Measurements from ENCODE around the gene RRBP1. TPM values are rescaled to one million over a fixed set of nuclear protein-coding genes. Genes with fewer than 3 reads are reported as not detected.
A peak's percentile ranks its signal among the peaks of the same experiment; 100 is the strongest.

Gene RRBP1
- total RNA-seq (231 TPM), polyA plus RNA-seq (ENCODE audit: insufficient read depth, low read depth, low replicate concordance) (83.4 TPM)
- long read RNA-seq, donor 1, full-length matches to known transcripts, result 25 of 880 reads
- long read RNA-seq, donor 1, partial matches to known transcripts, result 831 of 880 reads
- long read RNA-seq, donor 1, other reads (novel, unspliced or antisense), result 24 of 880 reads
- long read RNA-seq, donor 2, full-length matches to known transcripts, result 20 of 42 reads
- long read RNA-seq, donor 2, partial matches to known transcripts, result 22 of 42 reads
- long read RNA-seq, donor 2, other reads (novel, unspliced or antisense), result 0 of 42 reads
- long read RNA-seq, donor 3, full-length matches to known transcripts, result 26 of 63 reads
- long read RNA-seq, donor 3, partial matches to known transcripts, result 37 of 63 reads
- long read RNA-seq, donor 3, other reads (novel, unspliced or antisense), result 0 of 63 reads
- long read RNA-seq, donor 4, full-length matches to known transcripts, result 8 of 31 reads
- long read RNA-seq, donor 4, partial matches to known transcripts, result 23 of 31 reads
- long read RNA-seq, donor 4, other reads (novel, unspliced or antisense), result 0 of 31 reads
- long read RNA-seq, donor 5, result 0 reads
- long read RNA-seq, donor 6, partial matches to known transcripts, result 10 of 13 reads
- long read RNA-seq, donor 6, other reads (novel, unspliced or antisense), result 0 of 13 reads
- long read RNA-seq, donor 7, full-length matches to known transcripts, result 41 of 208 reads
- long read RNA-seq, donor 7, partial matches to known transcripts, result 83 of 208 reads
- long read RNA-seq, donor 7, other reads (novel, unspliced or antisense), result 84 of 208 reads
- long read RNA-seq, donor 8, transcript RRBP1-205 (2 exons, 1,191 nt), result major isoform, 23 of 65 reads
- long read RNA-seq, donor 8, partial matches to known transcripts, result 39 of 65 reads
- long read RNA-seq, donor 8, other reads (novel, unspliced or antisense), result 0 of 65 reads
- long read RNA-seq, donor 9, transcript RRBP1-205 (2 exons, 1,191 nt), result major isoform, 9 of 21 reads
- long read RNA-seq, donor 9, partial matches to known transcripts, result 11 of 21 reads
- long read RNA-seq, donor 9, other reads (novel, unspliced or antisense), result 0 of 21 reads
- long read RNA-seq, donor 10, full-length matches to known transcripts, result 22 of 32 reads
- long read RNA-seq, donor 10, partial matches to known transcripts, result 10 of 32 reads
- long read RNA-seq, donor 10, other reads (novel, unspliced or antisense), result 0 of 32 reads

DNA sequence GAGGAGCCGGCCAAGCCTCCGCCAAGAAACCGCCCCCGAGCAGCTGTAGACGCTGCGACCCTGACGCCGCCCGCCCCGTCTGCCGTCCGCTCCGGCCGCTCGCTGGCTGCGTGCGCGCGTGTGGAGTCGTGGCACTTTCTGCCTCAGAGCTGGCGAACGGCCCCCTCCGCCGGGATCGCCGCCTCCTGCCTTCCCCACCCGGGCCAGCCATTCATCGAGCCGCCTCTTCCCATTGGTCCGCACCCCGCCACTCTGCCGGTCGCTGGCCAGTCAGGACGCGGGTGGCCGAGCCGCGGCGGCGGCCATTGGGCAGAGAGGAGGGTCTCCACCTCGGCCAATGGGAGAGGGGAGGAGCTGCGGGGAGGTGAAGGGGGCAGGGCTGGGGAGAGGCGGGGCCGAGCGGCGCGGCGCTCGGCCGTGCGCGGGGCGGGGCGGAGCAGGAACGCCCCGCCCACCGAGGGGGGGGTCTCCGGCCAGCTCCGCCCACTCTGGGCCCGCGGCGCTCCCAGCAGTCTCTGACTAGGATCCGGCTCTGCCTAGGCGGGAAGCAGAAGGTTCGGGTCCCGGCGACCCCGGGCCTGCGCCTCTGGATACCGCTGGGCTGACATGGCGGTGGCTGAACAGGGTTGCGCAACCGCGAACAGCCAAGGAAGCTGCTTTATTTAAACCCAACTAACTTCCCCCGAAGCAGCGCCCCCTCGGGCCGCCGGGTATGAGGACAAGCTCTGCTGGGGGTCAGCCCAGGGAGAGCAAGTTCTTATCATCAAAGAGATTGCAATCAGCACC lies at the start of gene RRBP1:
RRBP1 (minus strand) TSS at position 140 of the 786 bp plus-strand sequence. CDS start 21,735 bp downstream, outside the sequence.
- peak within 1 kb of the TSS; percentile 92 to 95 for H3K27ac ChIP-seq (ENCODE audit: low read depth in 2 of 2, low read length in 2 of 2)
- TF ChIP-seq, protein P1, sequence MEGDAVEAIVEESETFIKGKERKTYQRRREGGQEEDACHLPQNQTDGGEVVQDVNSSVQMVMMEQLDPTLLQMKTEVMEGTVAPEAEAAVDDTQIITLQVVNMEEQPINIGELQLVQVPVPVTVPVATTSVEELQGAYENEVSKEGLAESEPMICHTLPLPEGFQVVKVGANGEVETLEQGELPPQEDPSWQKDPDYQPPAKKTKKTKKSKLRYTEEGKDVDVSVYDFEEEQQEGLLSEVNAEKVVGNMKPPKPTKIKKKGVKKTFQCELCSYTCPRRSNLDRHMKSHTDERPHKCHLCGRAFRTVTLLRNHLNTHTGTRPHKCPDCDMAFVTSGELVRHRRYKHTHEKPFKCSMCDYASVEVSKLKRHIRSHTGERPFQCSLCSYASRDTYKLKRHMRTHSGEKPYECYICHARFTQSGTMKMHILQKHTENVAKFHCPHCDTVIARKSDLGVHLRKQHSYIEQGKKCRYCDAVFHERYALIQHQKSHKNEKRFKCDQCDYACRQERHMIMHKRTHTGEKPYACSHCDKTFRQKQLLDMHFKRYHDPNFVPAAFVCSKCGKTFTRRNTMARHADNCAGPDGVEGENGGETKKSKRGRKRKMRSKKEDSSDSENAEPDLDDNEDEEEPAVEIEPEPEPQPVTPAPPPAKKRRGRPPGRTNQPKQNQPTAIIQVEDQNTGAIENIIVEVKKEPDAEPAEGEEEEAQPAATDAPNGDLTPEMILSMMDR (IDR thresholded peaks at IDR 0.05; ENCODE audit: borderline replicate concordance, extremely low read depth, insufficient read depth), result peak; percentile 31
- no peaks in the 10 kb centered on the region for H3K9me3 ChIP-seq (ENCODE audit: control insufficient read depth in 2 of 3, insufficient read depth in 1 of 3, low read length in 3 of 3)
- H3K36me3 ChIP-seq (ENCODE audit: control insufficient read depth in 2 of 3, insufficient read depth in 3 of 3, low read length in 3 of 3), result peaks cover 0 to 8% (median 0%) of the 10 kb centered on the region in 3 donors
- intact Hi-C loops (cut with DNase I), result loop anchor here (5.0 kb wide), 1 partner anchor 215 kb away; no protein-coding TSS in a partner anchor
- H3K4me1 ChIP-seq (ENCODE audit: control insufficient read depth in 2 of 3, insufficient read depth in 2 of 3, low read depth in 1 of 3, low read length in 3 of 3), result peaks cover 0 to 29% (median 23%) of the 10 kb centered on the region in 3 donors
- H3K4me3 ChIP-seq (ENCODE audit: low read length in 3 of 3), result peak within 1 kb of the TSS; percentile 55 to 77 (median 62)
- DNase-seq (peak; percentile 99 to 100 (median 99)), FAIRE-seq (peak; percentile 44)
- no peaks in the 10 kb centered on the region for H3K27me3 ChIP-seq (ENCODE audit: control insufficient read depth, insufficient read depth, low read length)
- H3K9ac ChIP-seq (ENCODE audit: low read length in 3 of 3), result peak within 1 kb of the TSS; percentile 34 to 66 (median 37)

DNA sequence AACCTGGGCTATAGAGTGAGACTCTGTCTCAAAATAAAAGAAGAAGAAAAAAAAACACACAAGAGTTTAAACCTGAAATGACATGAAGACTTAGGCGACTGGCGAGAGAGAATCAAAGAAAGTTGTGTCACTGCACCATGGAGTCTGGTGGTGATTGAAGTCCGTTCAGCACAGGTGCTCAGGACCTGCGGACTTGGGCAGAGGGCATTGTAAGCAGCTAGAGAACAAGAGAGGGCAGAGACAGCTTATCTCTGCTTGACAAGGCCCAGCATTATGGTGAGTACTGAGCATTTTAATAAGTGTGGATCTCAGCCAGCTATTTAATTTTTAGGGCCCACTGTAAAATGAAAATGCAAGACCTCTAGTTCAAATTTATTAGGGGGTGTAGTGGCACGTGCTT lies 49.2 kb upstream of the RRBP1 start:
- H3K4me3 ChIP-seq (ENCODE audit: low read length in 3 of 3), result no peak overlapping the region
- no peaks in the 10 kb centered on the region for H3K9me3 ChIP-seq (ENCODE audit: control insufficient read depth in 2 of 3, insufficient read depth in 1 of 3, low read length in 3 of 3)
- no peaks in the 10 kb centered on the region for H3K36me3 ChIP-seq (ENCODE audit: control insufficient read depth in 2 of 3, insufficient read depth in 3 of 3, low read length in 3 of 3)
- intact Hi-C loops (cut with DNase I), result no loop called here
- H3K27ac ChIP-seq (ENCODE audit: low read depth in 2 of 2, low read length in 2 of 2), result no peak overlapping the region
- TF ChIP-seq, protein P1 (IDR thresholded peaks at IDR 0.05; ENCODE audit: borderline replicate concordance, extremely low read depth, insufficient read depth), result no peak
- DNase-seq, result no peak
- no peak for FAIRE-seq
- peaks cover 0 to 3% (median 0%) of the 10 kb centered on the region in 3 donors for H3K4me1 ChIP-seq (ENCODE audit: control insufficient read depth in 2 of 3, insufficient read depth in 2 of 3, low read depth in 1 of 3, low read length in 3 of 3)
- H3K9ac ChIP-seq (ENCODE audit: low read length in 3 of 3), result no peak overlapping the region
- H3K27me3 ChIP-seq (ENCODE audit: control insufficient read depth, insufficient read depth, low read length), result no peaks in the 10 kb centered on the region

DNA sequence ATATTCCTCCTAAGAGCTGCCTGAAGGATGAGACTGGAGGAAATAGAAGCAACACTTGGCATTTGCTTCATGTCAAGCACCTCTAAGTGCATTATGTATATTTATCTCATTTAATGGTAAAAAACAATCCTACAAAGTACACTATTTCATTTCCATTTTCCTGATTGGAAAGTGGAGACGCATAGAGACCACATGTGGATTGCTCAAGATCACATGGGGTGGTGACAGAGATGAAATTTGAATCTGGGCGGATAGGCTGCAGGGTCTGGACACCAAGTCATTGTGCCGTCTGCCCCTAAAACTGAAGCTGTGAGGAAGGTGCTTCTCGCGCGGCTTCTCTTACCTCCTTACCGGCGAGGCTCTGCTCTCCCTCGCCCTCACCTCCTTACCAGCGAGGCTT lies 48.0 kb upstream of the RRBP1 start:
- TF ChIP-seq, protein P1 (IDR thresholded peaks at IDR 0.05; ENCODE audit: borderline replicate concordance, extremely low read depth, insufficient read depth), result no peak
- no peak for FAIRE-seq
- intact Hi-C loops (cut with DNase I), result no loop called here
- no peaks in the 10 kb centered on the region for H3K36me3 ChIP-seq (ENCODE audit: control insufficient read depth in 2 of 3, insufficient read depth in 3 of 3, low read length in 3 of 3)
- DNase-seq, result no peak
- no peaks in the 10 kb centered on the region for H3K9me3 ChIP-seq (ENCODE audit: control insufficient read depth in 2 of 3, insufficient read depth in 1 of 3, low read length in 3 of 3)
- H3K4me1 ChIP-seq (ENCODE audit: control insufficient read depth in 2 of 3, insufficient read depth in 2 of 3, low read depth in 1 of 3, low read length in 3 of 3), result peaks cover 0 to under 1% (median 0%) of the 10 kb centered on the region in 3 donors
- no peak overlapping the region for H3K27ac ChIP-seq (ENCODE audit: low read depth in 2 of 2, low read length in 2 of 2)
- H3K4me3 ChIP-seq (ENCODE audit: low read length in 3 of 3), result no peak overlapping the region
- H3K9ac ChIP-seq (ENCODE audit: low read length in 3 of 3), result no peak overlapping the region
- H3K27me3 ChIP-seq (ENCODE audit: control insufficient read depth, insufficient read depth, low read length), result no peaks in the 10 kb centered on the region
